ENCODE results near the gene PROSER2.

PROSER2 gene

DNA sequence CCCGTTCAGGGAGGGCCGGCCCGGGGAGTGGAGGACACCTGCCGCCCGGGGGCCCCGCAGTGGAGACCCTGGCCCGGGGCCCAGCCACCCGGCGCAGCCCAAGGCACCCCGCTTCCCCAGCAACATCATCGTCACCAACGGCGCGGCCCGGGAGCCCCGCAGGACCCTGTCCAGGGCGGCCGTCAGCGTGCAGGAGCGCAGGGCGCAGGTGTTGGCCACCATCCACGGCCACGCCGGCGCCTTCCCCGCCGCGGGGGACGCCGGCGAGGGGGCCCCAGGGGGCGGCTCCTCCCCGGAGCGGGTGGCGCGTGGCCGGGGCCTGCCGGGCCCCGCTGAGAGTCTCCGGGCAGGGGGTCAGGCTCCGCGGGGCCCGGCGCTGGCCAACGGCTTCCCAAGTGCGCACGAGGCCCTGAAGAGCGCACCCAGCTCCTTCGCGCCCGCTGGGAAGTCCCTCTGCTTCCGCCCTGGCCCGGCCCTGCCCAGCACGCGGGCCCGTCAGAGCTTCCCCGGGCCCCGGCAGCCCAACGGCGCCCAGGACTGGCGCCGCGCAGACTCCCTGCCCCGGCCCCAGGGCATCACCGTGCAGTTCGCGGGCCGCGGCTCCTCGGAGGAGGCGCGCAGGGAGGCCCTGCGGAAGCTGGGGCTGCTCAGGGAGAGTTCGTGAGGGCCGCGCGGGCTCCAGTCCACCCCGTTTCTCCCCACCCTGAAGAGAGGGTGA lies 46.7 kb downstream of the PROSER2 start:
- DNase-seq, result no peak

GRCh38 chr10:11870461-11870780 lies 47.3 kb downstream of the PROSER2 start:
- no peak for DNase-seq

GRCh38 chr10:11870900-11871400 lies 47.8 kb downstream of the PROSER2 start:
- no peak for DNase-seq

GRCh38 chr10:11871466-11871865 lies 48.3 kb downstream of the PROSER2 start:
- DNase-seq, result no peak

DNA sequence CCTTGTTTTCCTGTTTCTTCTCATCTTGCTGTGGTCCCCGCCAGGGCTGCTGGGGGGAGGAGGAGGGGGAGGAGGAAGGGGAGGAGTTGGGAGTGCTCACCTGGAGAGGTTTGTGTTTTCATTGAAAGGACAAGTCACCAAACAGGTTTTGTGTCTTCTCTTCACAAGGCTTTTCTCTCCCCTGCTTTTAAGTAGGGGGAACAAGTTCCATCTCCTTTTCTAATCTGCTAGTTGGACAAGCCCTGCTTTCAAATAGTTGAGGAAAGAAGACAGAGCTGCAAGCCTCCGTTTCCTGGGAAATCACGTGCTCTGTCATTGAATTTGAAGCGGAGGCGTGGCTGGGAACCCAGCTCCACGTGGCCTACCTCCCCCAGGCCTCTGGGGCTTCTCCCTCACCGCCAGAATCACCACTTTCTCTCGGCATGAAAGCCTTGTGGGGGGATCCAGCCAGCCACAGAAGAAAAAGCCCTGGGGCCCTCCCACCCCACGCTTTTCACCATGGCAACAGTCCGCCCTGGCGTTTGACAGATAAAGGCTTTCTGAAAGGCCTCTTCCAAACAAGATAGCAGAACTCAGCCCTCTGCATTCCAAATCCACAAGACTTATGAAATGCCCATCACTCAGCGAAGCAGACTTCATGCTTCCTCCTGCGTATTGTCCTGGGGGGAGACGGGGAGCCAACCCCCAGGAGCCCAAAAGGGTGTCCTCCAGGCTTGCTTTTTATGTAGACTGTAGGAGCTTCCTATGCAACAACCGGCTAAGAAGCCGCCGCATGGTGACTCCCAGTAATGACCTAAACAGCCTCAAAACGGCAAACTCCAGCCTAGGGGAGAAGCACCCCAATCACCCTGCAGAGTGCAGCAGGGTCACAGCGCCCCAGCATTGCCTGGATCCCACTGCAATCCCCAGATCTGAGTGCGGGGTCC lies 51.7 kb downstream of the PROSER2 start:
- peak; percentile 20 for DNase-seq

- no peak for DNase-seq
Observed at GRCh38 chr10:11875494-11876281, 52.5 kb downstream of the PROSER2 start.

DNA sequence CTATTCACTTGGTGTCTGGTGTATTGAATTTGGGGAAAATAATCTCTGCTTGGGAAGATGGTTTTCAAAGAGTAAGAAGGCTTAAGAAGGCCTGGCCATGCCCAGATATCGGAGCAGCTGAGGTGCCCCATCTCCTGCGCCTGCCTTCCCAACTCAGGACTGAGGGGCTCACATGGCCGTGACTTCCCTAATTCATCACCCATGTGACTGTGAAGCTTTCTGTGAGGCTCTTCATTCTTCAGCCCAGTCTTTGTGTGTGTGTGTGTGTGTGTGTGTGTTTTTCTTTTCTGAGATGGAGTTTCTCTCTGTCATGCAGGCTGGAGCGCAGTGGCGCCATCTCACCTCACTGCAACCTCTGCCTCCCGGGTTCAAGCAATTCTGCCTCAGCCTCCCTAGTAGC lies 53.2 kb downstream of the PROSER2 start:
- DNase-seq, result no peak

DNA sequence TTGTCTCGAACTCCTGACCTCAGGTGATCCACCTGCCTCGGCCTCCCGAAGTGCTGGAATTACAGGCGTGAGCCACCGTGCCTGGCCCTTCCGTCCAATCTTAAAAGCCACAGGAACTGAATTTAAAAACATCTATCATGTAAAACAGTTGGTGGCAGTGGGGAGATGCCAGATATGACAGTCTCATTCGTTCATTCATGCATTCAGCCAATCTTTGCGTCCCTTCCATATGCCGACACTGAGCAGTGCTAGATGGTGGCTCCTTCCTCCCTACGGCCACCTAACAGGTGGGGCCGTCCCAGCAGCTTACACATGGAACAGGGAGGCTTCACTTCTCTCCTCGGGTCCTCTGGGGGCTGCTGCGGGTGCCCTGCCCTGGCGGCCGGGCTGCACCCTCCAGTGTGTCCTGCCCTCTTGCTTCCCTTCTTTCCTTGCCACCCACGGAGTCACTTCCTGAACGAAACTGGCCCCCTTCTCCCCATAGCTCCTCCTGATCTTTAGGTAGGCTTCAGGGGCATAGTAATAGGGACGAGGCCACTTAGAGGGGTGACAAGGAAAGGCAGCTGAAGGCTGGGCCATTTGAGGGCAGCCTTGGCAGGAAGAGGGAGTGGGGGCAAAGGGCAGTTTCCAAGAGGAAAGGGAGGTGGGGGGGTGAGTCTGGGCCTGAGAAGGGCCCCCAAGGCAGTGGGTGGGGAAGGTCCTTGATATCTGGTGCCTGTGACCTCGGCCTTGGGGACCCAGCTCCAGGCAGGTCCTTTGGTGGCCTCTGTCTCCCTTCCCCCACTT lies 53.8 kb downstream of the PROSER2 start:
- no peak for DNase-seq

DNA sequence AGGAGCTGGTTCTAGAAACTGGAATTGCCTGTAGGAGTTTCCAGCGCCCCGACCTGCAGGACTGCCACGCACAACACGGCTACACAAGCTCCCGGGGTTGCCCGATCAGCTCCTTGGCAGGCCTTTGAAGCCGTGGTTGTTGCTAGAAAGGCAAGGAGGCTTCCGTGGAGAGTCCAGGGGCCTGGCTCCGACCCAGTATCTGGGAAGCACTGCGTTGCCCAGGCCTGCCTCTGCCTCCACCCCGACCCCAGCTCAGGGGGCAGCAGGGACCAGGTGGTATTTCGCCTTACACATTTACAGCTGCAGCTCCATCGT lies 54.4 kb downstream of the PROSER2 start:
- DNase-seq, result no peak

DNA sequence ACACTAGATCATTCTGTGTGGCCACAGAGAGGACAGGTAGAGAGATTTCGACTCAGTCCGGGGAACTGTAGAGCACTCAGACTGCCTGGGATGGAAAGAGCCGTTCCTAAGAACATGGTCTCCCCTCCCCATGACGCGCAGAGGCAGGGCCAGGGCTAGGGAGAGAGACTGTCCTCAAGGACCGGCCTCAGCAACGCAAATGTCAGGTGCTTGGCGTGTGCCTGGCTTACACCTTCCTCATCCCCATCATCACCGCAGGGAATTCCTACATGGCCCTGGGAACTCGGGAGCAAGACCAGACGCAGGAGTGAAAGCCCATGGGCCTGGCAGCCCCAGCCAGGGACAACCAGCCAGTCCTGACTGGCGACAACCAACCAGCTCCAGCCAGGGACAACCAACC lies 55.6 kb downstream of the PROSER2 start:
- DNase-seq, result no peak

DNA sequence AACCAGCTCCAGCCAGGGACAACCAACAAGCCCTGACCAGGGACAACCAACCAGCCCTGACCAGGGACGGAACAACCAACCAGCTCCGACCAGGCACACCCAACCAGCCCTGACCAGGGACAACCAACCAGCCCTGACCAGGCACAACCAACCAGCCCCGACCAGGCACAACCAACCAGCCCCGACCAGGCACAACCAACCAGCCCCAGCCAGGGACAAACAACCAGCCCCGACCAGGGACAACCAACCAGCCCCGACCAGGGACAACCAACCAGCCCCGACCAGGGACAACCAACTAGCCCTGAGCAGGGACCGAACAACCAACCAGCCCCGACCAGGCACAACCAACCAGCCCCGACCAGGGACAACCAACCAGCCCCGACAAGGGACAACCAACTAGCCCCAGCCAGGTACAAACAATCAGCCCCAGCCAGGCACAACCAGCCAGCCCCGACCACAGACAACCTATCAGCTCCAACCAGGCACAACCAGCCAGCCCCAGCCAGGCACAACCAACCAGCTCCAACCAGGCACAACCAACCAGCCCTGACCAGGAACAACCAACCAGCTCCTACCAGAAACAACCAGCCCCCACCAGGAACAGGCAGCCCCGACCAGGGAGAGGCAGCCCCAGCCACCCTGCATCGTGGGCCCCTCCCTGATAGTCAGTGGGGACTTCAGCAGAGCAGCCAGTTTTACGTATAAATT lies 56.4 kb downstream of the PROSER2 start:
- DNase-seq, result no peak

GRCh38 chr10:11880151-11881029 lies 57.2 kb downstream of the PROSER2 start:
- DNase-seq, result no peak

- no peak for DNase-seq
Observed at GRCh38 chr10:11881030-11881476, 57.9 kb downstream of the PROSER2 start.

- no peak for DNase-seq
Observed at GRCh38 chr10:11881477-11882417, 58.6 kb downstream of the PROSER2 start.

DNA sequence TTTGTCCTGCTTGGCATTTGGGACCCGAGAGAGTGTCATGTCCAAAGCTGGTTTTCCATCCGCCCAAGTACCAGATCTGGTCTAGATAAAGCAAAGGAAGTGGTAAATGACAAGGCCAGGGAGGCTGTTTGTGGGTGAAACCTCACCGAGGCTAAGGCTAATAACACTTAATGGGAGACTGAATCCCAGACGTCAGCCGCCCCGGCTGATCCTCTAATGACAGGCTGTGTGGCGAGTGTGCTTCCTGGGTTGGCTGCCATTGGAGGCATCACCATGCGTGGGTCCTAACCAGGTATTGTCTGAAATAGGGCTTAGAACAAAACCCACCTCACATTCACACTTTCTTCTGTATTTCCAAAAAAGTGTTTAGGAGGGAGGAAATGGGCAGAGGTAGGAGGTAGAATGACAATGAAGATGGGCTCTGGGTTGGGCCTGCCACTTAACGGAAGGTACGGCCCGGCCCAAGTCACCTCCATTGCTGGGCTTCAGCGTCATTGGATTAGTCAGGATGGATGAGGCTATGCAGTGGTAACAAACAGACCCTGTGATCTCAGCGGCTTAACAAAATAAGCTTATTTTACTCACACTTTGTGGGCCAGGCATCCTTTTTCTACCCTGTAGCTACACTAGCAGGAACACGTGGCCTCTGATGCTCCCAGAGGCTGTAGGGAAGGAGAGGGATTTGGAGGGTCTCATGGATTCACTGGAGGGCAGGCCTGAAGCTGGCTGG lies 59.7 kb downstream of the PROSER2 start:
- no peak for DNase-seq

GRCh38 chr10:11884706-11885423 lies 61.7 kb downstream of the PROSER2 start:
- DNase-seq, result no peak

- no peak for DNase-seq
Observed at GRCh38 chr10:11885437-11886137, 62.4 kb downstream of the PROSER2 start.

- no peak for DNase-seq
Observed at GRCh38 chr10:11886138-11886474, 63.0 kb downstream of the PROSER2 start.

Data from effector CD8-positive, alpha-beta T cell (primary cell).